HG03045 (cell line): ENCODE results near the gene ADAMTSL3.
A peak's percentile ranks its signal among the peaks of the same experiment; 100 is the strongest.

ENCODE experiments used
- ATAC-seq: cut with Tn5 transposase; IDR thresholded peaks from one replicate; pipeline ENCODE4 v1.9.1; 2021; ENCODE audit warnings: mild to moderate bottlenecking, moderate library complexity; ENCODE audit not compliant: unreplicated experiment

The ADAMTSL3 gene

GRCh38 chr15:83855956-83856355 is 202.0 kb downstream of the ADAMTSL3 start:
- ATAC-seq: no peak

DNA sequence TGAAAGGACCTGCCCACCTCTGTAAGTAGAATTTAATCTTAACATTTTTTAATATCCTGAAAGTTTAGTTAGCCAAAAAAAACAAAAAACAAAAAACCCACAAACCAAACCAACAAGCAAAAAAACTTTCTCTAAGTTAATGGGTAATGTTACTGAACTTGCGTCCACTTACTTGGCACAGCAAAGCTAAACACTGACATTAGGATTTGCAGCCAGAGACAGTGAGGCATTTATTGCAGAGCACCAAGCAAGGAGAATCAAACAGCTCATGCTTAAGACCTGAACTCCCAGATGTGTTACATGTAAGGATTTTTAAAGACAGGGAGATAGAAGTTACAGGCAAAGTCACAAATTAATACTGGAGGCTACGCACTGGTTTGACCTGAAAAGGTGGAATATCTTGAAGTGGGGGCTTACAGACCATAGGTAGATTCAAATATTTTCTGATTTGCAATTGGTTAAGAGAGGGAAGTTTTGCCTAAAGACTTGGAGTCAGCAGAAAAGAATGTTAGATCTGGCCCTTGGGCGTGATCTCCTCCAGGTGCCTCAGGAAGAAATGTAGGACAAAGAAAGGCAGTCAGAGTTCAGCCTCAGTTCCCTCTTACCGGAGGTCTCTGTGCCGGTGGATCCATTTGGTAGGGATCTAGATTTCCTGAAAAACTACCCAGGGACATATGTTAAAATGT is 205.0 kb downstream of the ADAMTSL3 start:
- ATAC-seq: no peak

DNA sequence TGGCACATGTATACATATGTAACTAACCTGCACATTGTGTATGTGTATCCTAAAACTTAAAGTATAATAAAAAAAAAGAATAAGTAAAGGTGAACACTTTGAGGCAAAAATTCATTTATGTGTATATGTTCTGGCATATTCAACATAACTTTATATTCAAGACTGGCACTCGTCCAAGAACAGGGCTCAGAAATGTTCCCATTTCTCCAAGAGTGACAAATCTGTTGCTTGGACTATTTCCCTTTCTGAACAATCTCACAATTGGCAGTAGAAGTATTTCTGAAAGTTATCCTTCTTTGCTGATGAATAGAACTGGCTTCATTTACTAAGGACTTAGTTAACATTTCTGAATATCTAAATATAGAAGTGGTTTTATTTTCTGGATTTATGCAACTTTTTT is 212.8 kb downstream of the ADAMTSL3 start:
- no peak for ATAC-seq

- no peak for ATAC-seq
These were observed 215.4 kb downstream of the ADAMTSL3 start for GRCh38 chr15:83869341-83869740.

DNA sequence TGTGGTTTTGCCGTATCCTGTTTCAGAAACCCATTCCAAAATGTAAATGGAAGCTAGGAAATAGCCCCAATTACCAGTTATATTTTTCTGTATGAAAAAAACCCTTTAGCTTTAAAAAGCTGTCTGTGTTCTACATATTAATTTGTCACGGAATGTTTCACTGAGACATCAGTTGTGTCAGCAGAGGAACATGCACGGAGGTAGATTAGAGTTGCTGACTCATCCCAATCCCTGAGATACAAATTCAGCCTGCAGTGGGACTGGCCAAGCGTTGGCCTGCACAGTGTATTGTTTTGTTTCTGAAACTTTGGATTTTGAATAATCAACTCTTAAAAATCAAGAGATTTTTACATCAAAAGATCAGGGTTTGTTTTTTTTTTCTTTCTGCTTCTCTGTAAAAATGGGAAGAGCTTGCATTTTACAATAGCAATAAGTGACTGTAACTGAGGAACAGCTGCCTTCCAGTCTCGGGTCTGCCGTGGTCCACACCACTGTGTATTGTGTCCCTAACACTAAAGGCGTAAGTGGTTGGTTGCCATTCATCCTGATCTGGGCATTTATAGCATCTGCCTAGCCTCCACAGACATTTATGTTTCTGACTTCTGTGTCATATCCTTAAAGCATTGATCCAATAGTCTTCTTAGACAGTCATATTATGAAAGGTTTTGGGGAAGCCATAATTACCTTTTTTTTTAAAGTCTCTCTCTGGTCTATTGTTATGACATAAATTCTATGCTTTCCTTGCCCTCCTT is 218.1 kb downstream of the ADAMTSL3 start:
- peak; percentile 95 for ATAC-seq

- no peak for ATAC-seq
These were observed 220.0 kb downstream of the ADAMTSL3 start for GRCh38 chr15:83873966-83874365.

DNA sequence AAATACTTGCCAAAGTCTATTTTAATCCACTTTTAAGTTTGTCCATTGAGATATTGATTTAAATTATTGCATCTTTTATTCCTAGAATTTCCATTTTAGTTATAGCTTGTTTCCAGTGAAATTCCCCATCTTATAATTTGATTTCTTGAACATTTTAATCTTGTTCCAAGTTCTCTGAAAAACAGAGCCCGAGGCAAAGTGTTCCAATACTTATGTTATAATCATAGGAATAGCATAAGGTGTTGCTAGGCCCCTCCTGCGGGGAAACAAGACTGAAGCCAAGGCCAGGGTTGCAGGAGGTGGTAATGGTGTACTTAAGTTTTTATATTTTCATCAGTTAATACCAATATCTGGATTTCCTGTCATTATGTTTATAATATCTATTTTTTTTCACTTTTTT is 226.6 kb downstream of the ADAMTSL3 start:
- ATAC-seq: no peak

DNA sequence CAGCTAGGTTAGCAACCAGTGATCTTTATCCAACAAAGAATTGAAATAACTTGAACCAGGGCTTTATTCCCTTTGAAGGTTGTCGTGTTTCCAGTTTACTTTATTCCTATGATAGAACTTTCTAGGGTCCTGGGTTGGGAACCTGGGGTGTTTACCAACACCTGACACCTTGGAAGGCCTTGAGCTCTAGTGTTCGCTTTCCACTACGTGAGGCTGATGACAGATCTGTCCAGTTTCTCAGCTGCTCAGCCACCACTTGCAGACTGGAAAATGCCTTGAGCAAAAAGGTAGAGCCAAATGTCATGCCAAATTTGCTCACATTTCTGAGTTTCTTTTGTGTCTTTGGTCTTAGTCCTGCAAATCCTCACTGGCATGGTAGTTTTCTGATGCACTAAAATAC is 227.2 kb downstream of the ADAMTSL3 start:
- no peak for ATAC-seq

DNA sequence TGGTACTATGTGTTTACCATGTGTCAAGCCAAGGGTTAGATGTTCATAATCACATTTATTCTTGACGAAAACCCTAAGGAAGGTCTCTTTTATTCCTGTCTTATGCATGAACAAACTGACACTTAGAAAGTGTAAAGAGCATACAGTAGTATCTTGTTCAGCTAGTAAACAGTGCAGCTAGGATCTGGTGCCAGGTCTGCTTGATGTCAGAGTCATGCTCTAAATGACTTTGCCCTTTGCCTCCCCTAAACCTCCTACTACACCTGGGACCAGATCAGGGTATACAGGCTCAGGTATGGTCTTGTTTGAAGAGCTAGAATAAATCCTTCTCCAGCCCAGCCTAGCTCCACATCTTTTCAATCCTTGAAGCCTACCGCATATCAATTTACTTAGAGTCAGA is 232.4 kb downstream of the ADAMTSL3 start:
- no peak for ATAC-seq

DNA sequence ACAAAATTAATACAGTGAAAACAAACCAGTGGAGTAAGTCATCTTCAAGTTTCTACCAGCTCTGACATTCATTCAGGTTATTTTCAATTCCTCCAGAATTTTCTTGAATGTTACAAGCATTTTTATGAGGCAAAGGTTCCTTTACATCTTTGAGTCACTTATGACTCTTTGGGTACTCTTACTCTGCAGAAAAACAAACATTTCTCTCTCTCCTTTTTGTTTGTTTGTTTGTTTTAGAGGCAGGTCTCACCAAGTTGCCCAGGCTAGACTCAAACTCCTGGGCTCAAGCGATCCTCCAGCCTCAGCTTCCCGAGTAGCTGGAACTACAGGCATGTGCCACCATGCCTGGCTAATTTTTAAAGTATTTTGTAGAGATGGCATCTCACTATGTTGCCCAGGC is 233.5 kb downstream of the ADAMTSL3 start:
- no peak for ATAC-seq

- no peak for ATAC-seq
These were observed 234.0 kb downstream of the ADAMTSL3 start for GRCh38 chr15:83887961-83888360.

- no peak for ATAC-seq
These were observed 236.1 kb downstream of the ADAMTSL3 start for GRCh38 chr15:83889995-83890394.

DNA sequence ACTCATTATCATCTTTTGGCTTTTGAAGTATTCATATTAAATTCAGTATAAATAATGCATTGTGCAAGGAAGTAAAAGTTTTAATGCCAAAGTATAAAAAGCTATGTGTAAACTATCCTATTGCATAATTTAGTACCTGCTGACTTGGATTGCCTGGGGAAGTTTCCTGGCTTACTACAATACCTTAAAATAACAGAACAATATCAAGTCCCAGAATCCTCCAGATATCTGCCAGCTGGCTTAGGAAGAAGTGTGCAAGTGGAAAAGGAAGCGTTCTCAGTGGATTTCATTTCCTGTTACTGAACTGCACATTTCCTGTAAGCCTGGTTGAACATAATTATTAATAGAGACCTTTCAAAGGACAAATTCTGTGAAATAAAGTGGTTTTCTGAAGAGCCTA is 236.7 kb downstream of the ADAMTSL3 start:
- ATAC-seq: no peak

- no peak for ATAC-seq
These were observed 238.6 kb downstream of the ADAMTSL3 start for GRCh38 chr15:83892498-83892897.

DNA sequence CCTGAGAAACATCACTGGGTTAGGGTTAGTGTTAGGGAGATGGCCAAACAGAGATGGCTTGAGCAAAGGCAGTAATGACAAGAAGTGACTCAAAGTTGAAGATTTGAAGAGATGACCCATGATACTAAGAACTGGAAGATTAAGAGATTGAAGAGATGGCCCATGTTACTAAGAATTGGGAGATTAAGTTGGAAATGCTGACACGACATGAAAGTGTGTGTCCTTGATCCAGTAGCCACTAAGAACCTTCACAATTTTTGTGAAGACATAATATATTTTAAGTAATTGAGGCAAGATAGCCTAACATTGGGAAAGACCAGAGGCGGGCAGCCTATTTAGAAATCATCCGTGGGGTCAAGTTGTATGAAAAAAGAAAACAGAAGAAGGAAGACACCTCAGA is 239.4 kb downstream of the ADAMTSL3 start:
- no peak for ATAC-seq

- no peak for ATAC-seq
These were observed 243.1 kb downstream of the ADAMTSL3 start for GRCh38 chr15:83897037-83897436.

DNA sequence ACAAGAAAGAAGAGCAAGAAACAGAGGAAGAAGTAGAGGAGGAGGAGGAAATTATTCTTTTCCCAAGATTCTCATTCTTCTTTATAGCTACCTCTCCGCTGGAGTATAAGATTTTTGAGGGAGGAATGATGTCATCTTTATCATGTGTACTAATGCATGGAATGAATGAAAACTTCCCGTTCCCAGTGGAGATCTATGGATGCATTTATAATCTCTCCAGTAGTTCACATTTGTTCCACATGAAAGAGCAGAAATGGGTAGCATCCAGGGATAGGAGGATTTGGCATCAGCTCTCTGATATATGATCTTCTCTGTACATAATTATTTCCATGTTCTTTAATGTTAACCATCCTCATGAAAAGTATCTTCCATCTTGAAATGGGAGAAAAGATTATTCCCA is 244.4 kb downstream of the ADAMTSL3 start:
- ATAC-seq: no peak

DNA sequence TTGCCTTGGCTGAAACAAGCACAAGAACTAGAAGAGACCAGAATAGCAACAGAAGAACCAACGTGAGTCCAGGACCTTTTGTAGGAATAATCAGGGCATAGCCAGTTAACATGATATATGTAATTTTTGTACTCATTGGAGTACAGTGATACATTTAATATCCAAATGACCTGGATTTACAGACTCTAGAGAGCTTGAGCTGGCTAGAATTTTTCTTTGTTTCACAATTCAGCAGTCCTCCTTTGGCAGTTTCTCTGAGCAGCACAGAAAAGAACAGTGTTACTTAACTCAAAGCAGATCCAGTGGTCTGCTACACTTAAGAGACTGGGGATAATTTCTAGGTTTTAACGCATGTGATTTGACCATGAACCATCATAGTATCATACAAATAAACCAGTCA is 245.7 kb downstream of the ADAMTSL3 start:
- no peak for ATAC-seq

- ATAC-seq: no peak
These were observed 250.5 kb downstream of the ADAMTSL3 start for GRCh38 chr15:83904107-83905040.

DNA sequence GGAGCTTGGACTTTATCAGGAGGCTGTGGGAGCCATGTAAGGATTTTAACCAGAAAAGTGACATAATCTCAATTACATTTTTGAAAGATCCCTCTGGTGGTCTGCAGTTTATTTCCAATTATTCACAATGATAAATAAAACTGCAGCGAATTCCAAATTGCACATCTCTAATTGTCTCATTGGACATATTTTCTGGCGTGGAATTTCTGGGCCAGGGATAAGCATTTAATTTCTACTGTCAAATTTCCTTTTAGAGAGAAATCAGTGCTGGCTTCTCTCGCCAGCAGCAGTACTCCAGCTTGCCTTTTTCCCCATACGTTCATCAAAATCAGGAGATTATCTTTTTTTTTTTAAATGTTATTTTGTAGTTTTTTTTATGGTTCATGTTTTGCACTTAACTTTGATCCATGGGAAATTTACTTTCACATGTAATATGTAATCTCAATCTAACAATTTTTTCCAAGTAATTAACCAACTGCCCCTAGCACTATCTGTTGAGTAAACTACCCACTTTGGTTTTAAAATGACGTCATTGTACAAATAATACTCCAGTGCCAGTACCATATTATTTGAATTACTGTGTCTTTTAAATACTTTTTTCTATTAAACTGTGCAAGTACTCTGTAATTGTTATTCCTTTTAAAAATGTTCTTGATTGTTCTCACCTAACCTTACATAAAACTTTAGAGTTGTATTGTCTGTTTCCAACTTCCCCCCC is 251.8 kb downstream of the ADAMTSL3 start:
- no peak for ATAC-seq

- no peak for ATAC-seq
These were observed 257.4 kb downstream of the ADAMTSL3 start for GRCh38 chr15:83911345-83911744.
